Mononuclear cell (primary cell): Measurements from ENCODE around the gene AATK. TPM values are rescaled to one million over a fixed set of nuclear protein-coding genes. Genes with fewer than 3 reads are reported as not detected.

Experiments used
- H3K27me3 ChIP-seq: 2 replicates; pipeline ENCODE4 v1.6.0; 2011; ENCODE audit warnings: low read length, control low read depth; ENCODE audit not compliant: insufficient read depth
- H3K4me1 ChIP-seq: 2 replicates; pipeline ENCODE4 v1.5.1; 2011; ENCODE audit warnings: mild to moderate bottlenecking, low read length, control low read depth; ENCODE audit not compliant: insufficient read depth
- H3K4me3 ChIP-seq: 2 replicates; pipeline ENCODE4 v1.5.1; 2011; ENCODE audit warnings: mild to moderate bottlenecking, low read length, moderate library complexity
- H3K9me3 ChIP-seq: 2 replicates; pipeline ENCODE4 v1.5.1; 2011; ENCODE audit warnings: low read depth, mild to moderate bottlenecking, control low read depth, low read length
- total RNA-seq: library from RNA; depleted of rRNA; stranded (reverse); fragments of >200 nt; gene quantifications from one replicate; pipeline ENCODE4 v1.2.3, GENCODE V29; 2012

The AATK gene
- total RNA-seq, 1 donor: 2.0 TPM

- no peaks in the 10 kb centered on the region for H3K4me1 ChIP-seq
- H3K4me3 ChIP-seq: no peak overlapping the region
- H3K9me3 ChIP-seq: no peaks in the 10 kb centered on the region
- no peaks in the 10 kb centered on the region for H3K27me3 ChIP-seq
These were observed 13.2 kb upstream of the AATK start for GRCh38 chr17:81179220-81179619.

DNA sequence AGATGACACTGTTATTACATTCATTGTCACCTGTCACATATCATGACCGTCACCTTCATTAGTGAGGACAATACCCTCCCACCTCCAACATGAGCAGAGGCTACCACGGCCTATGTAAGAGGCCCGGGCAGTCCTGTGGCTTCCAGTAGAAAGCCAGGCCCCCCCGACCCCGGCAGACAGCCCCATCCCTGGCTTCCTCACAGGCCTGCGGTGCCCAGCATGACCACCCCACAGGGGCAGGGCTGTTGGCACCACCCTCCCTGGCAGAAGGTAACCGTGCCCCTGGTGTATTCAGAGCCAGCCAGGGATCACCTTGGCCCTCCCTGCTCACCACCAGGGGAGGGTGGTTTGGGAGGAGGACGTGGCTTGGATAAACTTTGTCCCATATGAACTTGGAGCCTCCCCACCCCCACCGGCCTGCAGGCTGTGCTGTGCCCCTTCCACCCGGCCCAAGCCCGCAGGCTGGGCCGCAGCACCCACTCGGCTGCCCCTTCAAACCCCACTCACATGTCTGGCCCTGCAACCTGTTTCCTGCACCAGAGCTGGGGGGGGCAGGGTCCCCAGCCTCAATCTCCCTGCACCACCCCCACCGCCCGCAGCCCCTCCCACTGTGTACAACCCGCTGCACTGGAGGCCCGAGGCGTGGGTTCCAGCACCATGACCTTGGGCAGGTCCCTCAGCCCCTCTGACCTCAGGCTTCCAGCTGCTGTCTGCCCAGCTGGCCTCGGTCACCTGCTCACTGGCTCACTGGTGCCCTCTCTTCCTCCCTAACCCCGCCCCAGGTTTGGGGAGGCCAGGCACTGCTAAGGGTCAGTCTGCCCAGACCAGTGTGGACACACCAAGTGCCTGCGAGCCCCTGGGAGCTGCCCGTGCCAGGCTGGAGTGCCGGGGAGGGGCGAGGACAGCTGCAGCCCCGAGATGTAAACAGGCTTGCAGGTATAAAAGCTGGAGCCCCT lies 12.4 kb upstream of the AATK start:
- H3K9me3 ChIP-seq: no peaks in the 10 kb centered on the region
- no peaks in the 10 kb centered on the region for H3K27me3 ChIP-seq
- no peak overlapping the region for H3K4me3 ChIP-seq
- H3K4me1 ChIP-seq: no peaks in the 10 kb centered on the region

DNA sequence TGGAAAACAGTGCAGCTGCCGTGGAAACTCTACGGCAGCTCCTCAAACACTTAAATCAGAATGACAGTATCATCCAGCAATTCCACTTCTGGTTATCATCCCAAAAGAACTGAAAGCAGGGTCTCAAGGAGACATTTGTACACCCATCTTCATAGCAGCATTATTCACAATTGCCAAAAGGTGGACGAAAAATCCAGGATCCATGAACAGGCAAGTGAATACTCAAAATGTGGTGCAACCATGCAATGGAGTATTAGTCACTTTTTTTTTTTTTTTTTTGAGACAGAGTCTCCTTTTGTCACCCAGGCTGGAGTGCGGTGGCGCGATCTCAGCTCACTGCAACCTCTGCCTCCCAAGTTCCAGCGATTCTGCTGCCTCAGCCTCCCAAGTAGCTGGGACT lies 10.6 kb upstream of the AATK start:
- Histone ChIP-seq H3K4me3 (no peak overlapping the region), H3K9me3 (no peaks in the 10 kb centered on the region), H3K4me1 (no peaks in the 10 kb centered on the region), H3K27me3 (no peaks in the 10 kb centered on the region)

- Histone ChIP-seq H3K4me3 (no peak overlapping the region), H3K27me3 (no peaks in the 10 kb centered on the region), H3K4me1 (no peaks in the 10 kb centered on the region)
These were observed 7.7 kb upstream of the AATK start for GRCh38 chr17:81173762-81174155.

DNA sequence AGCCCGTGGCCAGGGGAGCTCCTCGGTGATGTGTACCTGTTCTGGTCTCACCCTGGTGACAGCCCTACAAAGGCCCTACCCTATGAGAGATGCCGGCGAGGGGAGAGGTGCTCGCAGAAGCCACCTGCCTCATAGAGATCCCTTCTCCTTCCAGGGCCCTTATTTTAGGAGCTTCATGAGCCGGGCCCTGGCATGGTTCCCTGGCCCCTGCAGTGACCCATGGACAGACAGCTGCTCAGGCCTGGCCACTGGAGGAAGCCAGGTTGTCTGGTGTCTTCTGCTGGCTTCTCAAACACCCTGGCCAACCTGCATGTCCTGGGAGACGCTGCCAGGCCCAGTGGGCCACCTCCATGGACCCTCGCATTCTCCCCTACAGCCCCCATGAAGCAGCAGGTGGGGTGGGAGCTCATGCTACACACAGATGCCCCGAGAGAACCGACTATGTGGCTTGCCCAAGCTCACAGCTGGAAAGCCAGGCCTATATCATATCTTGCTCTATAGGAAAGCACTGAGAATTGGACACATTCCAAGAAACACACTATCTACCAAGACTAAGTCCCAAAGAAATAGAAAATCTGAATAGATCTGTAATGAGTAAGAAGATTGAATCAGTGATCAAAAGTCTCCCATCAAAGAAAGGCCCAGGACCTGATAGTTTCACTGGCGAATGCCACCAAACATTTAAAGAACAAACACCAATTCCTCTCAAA lies 7.2 kb upstream of the AATK start:
- H3K4me1 ChIP-seq: no peaks in the 10 kb centered on the region
- no peaks in the 10 kb centered on the region for H3K27me3 ChIP-seq
- H3K4me3 ChIP-seq: no peak overlapping the region
- H3K9me3 ChIP-seq: no peaks in the 10 kb centered on the region

More at GRCh38 chr17:81173762-81174155, 7.7 kb upstream of the AATK start:
- no peaks in the 10 kb centered on the region for H3K9me3 ChIP-seq

GRCh38 chr17:81171941-81172340 lies 5.9 kb upstream of the AATK start:
- Histone ChIP-seq H3K4me1 (no peaks in the 10 kb centered on the region), H3K9me3 (no peaks in the 10 kb centered on the region), H3K27me3 (no peaks in the 10 kb centered on the region), H3K4me3 (no peak overlapping the region)

GRCh38 chr17:81170727-81171494 lies 4.9 kb upstream of the AATK start:
- Histone ChIP-seq H3K4me1 (no peaks in the 10 kb centered on the region), H3K4me3 (no peak overlapping the region), H3K9me3 (no peaks in the 10 kb centered on the region), H3K27me3 (peaks cover 5% of the 10 kb centered on the region)

- H3K4me1 ChIP-seq: no peaks in the 10 kb centered on the region
These were observed 3.9 kb upstream of the AATK start for GRCh38 chr17:81169870-81170309.

DNA sequence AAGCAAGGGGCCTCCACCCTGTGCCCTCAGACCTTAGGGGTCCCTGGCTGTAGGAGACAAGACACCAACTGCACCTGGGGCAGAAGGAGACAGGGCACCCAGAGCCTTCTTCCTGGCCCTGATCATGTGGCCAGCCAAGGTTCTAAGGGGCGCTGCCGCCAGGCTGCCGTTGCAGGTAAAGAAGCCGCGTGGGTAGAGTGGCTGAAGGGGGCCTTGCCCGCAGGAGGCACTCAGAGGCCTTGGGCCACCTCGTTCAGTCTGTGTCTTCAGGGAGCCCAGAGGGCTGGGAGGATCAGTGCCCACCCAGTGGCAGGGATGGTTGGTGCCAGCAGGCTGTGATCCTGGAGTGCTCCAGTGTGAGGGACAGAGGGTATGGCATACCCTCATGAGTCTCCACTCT lies 1.6 kb upstream of the AATK start:
- H3K4me3 ChIP-seq: no peak overlapping the region
- H3K27me3 ChIP-seq: peaks cover 8% of the 10 kb centered on the region
- H3K9me3 ChIP-seq: no peaks in the 10 kb centered on the region
- H3K4me1 ChIP-seq: no peaks in the 10 kb centered on the region

More at GRCh38 chr17:81169870-81170309, 3.9 kb upstream of the AATK start:
- Histone ChIP-seq H3K4me3 (no peak overlapping the region), H3K9me3 (no peaks in the 10 kb centered on the region), H3K27me3 (peaks cover 6% of the 10 kb centered on the region)

DNA sequence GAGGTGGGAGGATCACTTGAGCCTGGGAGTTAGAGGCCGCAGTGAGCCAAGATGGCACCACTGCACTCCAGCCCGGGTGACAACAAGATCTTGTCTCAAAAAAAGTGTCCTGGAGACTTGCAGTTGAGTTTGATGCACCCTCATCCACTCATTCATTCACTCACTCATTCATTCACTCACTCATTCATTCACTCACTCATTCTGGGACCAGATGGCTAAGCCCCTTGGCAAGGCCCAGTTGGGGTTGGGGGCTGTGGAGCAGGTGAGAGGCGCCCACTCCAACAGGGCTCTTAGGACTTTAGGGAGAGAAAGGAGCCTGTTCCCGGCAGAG lies 1.1 kb upstream of the AATK start:
- no peaks in the 10 kb centered on the region for H3K9me3 ChIP-seq
- peaks cover 8% of the 10 kb centered on the region for H3K27me3 ChIP-seq
- H3K4me3 ChIP-seq: no peak overlapping the region

GRCh38 chr17:81165246-81166032 lies 582 bp downstream of the AATK start, which contains the start of gene PVALEF:
TSS of gene PVALEF (plus strand) at chr17:81165507. CDS start at chr17:81181227, 15,720 bp downstream.
- Histone ChIP-seq H3K4me3 (no peak within 1 kb of the TSS), H3K4me1 (peaks cover 7% of the 10 kb centered on the region), H3K9me3 (no peaks in the 10 kb centered on the region), H3K27me3 (peaks cover 8% of the 10 kb centered on the region)

More for the DNA sequence above, 1.1 kb upstream of the AATK start:
- no peaks in the 10 kb centered on the region for H3K4me1 ChIP-seq

- H3K4me3 ChIP-seq: no peak overlapping the region
- peaks cover 8% of the 10 kb centered on the region for H3K27me3 ChIP-seq
- peaks cover 12% of the 10 kb centered on the region for H3K4me1 ChIP-seq
- H3K9me3 ChIP-seq: no peaks in the 10 kb centered on the region
These were observed 1.4 kb downstream of the AATK start for GRCh38 chr17:81164371-81165245.

GRCh38 chr17:81163703-81164370 lies 2.2 kb downstream of the AATK start:
- Histone ChIP-seq H3K27me3 (peaks cover 8% of the 10 kb centered on the region), H3K4me3 (no peak overlapping the region), H3K4me1 (peaks cover 13% of the 10 kb centered on the region), H3K9me3 (no peaks in the 10 kb centered on the region)
